Mesothelial cell of epicardium (in vitro differentiated cells): ENCODE results near the gene C1orf198. TPM values are rescaled to one million over a fixed set of nuclear protein-coding genes. Genes with fewer than 3 reads are reported as not detected.

Experiments
- DNase-seq, 2 experiments: peaks; one replicate each; pipeline ENCODE4 v3.0.0; 2021; ENCODE audit warnings: low spot score in 2 of 2; ENCODE audit not compliant: unreplicated experiment in 2 of 2
- H3K27ac Mint-ChIP-seq: 2 replicates; pipeline ENCODE4 v1.8.0; 2021; ENCODE audit warnings: mixed read lengths
- H3K27me3 Mint-ChIP-seq: 2 replicates; pipeline ENCODE4 v1.8.0; 2021; ENCODE audit warnings: low read depth, mixed read lengths
- H3K36me3 Mint-ChIP-seq: 2 replicates; pipeline ENCODE4 v1.8.0; 2021; ENCODE audit warnings: mixed read lengths
- H3K4me1 Mint-ChIP-seq: 2 replicates; pipeline ENCODE4 v1.8.0; 2021; ENCODE audit warnings: mixed read lengths
- H3K4me3 Mint-ChIP-seq: 2 replicates; pipeline ENCODE4 v1.8.0; 2021; ENCODE audit warnings: mild to moderate bottlenecking, moderate library complexity, mixed read lengths
- H3K9me3 Mint-ChIP-seq: 2 replicates; pipeline ENCODE4 v1.8.0; 2021; ENCODE audit warnings: mixed read lengths
- total RNA-seq: library from RNA; stranded (reverse); gene quantifications from 3 replicates; pipeline ENCODE4 v1.2.1, GENCODE V29; 2021
- TF ChIP-seq, protein P1 (sequence below): fragments of 200-600 bp; sonication (generic); IDR thresholded peaks from one replicate; pipeline ENCODE4 v1.5.0; 2021; ENCODE audit warnings: antibody characterized with exemption; ENCODE audit not compliant: unreplicated experiment

The C1orf198 gene
- total RNA-seq, 1 donor from 2014 or later, result 143 TPM

DNA sequence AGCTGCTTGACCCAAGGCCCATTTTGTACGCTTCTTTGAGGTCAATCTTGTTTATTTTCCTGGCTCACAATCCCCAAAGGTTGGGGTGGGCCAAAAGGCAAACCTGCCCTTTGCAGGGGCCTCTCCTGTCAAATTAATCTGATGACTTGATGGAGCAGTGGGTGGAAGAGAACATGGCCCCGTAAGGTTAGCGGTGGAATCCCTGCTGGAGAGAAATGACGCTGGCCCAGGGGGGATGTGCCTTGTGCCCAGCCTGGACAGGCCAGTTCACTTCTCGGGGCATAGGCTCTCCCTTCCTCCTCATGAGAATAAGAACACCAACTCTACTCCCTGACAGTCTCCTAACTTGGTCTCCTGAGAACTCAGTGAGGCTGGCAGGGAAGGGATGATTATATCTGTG, 40.5 kb downstream of the C1orf198 start:
- Mint-ChIP-seq H3K27me3 (no peaks in the 10 kb centered on the region), H3K4me3 (no peak overlapping the region), H3K4me1 (peaks cover 24% of the 10 kb centered on the region), H3K36me3 (peaks cover 6% of the 10 kb centered on the region), H3K27ac (no peak overlapping the region), H3K9me3 (peaks cover 14% of the 10 kb centered on the region)
- TF ChIP-seq, protein P1, sequence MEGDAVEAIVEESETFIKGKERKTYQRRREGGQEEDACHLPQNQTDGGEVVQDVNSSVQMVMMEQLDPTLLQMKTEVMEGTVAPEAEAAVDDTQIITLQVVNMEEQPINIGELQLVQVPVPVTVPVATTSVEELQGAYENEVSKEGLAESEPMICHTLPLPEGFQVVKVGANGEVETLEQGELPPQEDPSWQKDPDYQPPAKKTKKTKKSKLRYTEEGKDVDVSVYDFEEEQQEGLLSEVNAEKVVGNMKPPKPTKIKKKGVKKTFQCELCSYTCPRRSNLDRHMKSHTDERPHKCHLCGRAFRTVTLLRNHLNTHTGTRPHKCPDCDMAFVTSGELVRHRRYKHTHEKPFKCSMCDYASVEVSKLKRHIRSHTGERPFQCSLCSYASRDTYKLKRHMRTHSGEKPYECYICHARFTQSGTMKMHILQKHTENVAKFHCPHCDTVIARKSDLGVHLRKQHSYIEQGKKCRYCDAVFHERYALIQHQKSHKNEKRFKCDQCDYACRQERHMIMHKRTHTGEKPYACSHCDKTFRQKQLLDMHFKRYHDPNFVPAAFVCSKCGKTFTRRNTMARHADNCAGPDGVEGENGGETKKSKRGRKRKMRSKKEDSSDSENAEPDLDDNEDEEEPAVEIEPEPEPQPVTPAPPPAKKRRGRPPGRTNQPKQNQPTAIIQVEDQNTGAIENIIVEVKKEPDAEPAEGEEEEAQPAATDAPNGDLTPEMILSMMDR, result no peak
- DNase-seq, result no peak

- H3K4me3 Mint-ChIP-seq, result no peak overlapping the region
- TF ChIP-seq, protein P1, result no peak
- H3K36me3 Mint-ChIP-seq, result peaks cover 6% of the 10 kb centered on the region
- no peaks in the 10 kb centered on the region for H3K27me3 Mint-ChIP-seq
- H3K27ac Mint-ChIP-seq, result no peak overlapping the region
- H3K9me3 Mint-ChIP-seq, result peaks cover 11% of the 10 kb centered on the region
- H3K4me1 Mint-ChIP-seq, result peaks cover 25% of the 10 kb centered on the region
- no peak for DNase-seq
Measured at GRCh38 chr1:230827081-230827681, 41.1 kb downstream of the C1orf198 start.

GRCh38 chr1:230826166-230826875, 42.0 kb downstream of the C1orf198 start:
- Mint-ChIP-seq H3K9me3 (peaks cover 6% of the 10 kb centered on the region), H3K4me1 (peaks cover 26% of the 10 kb centered on the region), H3K27ac (no peak overlapping the region), H3K4me3 (no peak overlapping the region), H3K36me3 (peaks cover 6% of the 10 kb centered on the region), H3K27me3 (no peaks in the 10 kb centered on the region)
- TF ChIP-seq, protein P1, result no peak
- DNase-seq, result no peak

- H3K27me3 Mint-ChIP-seq, result no peaks in the 10 kb centered on the region
- peaks cover 3% of the 10 kb centered on the region for H3K9me3 Mint-ChIP-seq
- H3K4me1 Mint-ChIP-seq, result peaks cover 26% of the 10 kb centered on the region
- no peak for DNase-seq
- no peak overlapping the region for H3K4me3 Mint-ChIP-seq
- TF ChIP-seq, protein P1, result no peak
- H3K36me3 Mint-ChIP-seq, result peaks cover 3% of the 10 kb centered on the region
- peak overlapping the region; percentile 18 for H3K27ac Mint-ChIP-seq
Measured at GRCh38 chr1:230825761-230826160, 42.6 kb downstream of the C1orf198 start.

DNA sequence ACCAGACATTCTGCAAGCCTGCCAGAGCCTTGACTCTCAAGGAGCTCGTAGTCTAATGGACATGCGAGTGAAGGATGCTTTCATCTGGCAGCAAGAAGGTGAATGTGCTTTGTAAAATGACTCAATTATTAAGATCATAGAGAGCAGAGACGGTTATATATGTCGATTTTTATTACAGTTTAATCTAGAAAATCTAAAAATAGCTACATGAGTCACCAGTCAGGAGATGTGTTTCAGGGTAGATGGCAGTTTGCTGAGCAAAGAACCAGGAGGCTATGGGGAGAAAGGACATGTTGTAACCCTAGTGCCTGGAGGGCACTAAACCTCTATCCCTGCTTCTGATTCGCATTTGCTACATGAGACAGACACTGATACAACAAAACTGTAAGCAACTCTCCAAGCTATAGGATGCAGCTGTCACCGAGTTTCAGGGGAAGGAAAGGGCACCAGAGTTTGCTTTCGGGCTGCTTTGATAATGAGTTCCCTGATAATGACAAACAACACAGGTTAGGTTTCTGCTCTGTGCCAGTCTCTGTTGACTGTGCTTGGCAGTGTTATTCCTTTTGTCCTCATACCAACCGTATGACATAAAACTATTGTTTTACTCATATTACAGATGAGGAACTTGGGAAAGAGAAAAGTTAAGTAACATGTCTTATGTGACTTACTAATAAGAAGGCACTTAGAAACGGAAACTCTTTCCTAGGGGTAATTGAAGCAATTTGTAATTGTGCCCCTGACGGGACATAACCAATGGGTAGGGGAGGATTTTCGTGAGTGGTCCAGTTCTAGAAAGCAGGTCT, 43.2 kb downstream of the C1orf198 start:
- peaks cover 26% of the 10 kb centered on the region for H3K4me1 Mint-ChIP-seq
- TF ChIP-seq, protein P1, result no peak
- H3K27me3 Mint-ChIP-seq, result no peaks in the 10 kb centered on the region
- H3K27ac Mint-ChIP-seq, result peak overlapping the region; percentile 18
- H3K9me3 Mint-ChIP-seq, result no peaks in the 10 kb centered on the region
- DNase-seq, result no peak
- no peak overlapping the region for H3K4me3 Mint-ChIP-seq
- H3K36me3 Mint-ChIP-seq, result peaks cover 2% of the 10 kb centered on the region
